Right hindlimb (tissue), 1 donor: Measurements from ENCODE around the gene CDKN2D.
"Not testable (repeated sequence)": the region's sequence is repeated elsewhere in the genome, so short reads cannot be mapped to it uniquely, and the experiment has no call there.

Experiments used
- DNase-seq: peaks from one replicate; pipeline ENCODE4 v3.0.0-alpha.2; 2018

Gene CDKN2D

DNA sequence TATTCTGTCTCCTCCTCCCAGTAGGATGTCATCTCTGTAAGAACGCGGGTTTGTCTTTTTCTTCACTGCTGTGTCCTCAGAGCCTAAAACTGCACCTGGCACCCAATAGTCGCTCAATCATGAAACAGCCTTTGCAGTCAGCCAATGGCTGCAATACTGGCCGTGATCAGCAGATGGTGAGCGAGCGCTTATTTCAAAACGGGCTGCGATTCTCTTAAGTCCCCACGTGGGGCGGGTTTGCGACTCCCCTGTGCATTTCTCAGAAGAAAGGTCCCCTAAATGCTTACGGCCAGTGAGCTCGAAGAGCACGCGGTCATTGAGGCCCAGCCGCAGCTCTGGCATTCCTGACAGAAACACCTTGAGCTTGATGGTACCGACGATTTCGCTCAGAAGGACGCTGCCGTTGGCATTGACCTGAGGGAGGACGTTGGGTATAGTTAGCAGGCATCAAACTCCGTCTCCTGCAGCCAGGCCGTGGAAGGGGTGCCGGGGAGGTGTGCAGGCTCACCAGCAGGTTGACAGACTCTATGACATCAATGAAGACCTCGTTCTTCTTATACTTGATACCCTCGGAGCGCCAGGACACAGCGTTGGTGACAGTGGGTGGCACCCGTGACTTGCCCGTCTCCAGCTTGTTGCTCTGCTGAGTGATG is 12.3 kb upstream of the CDKN2D start:
- DNase-seq = peak; percentile 88

GRCh38 chr19:10577951-10578350 is 9.2 kb upstream of the CDKN2D start:
- DNase-seq = no peak

DNA sequence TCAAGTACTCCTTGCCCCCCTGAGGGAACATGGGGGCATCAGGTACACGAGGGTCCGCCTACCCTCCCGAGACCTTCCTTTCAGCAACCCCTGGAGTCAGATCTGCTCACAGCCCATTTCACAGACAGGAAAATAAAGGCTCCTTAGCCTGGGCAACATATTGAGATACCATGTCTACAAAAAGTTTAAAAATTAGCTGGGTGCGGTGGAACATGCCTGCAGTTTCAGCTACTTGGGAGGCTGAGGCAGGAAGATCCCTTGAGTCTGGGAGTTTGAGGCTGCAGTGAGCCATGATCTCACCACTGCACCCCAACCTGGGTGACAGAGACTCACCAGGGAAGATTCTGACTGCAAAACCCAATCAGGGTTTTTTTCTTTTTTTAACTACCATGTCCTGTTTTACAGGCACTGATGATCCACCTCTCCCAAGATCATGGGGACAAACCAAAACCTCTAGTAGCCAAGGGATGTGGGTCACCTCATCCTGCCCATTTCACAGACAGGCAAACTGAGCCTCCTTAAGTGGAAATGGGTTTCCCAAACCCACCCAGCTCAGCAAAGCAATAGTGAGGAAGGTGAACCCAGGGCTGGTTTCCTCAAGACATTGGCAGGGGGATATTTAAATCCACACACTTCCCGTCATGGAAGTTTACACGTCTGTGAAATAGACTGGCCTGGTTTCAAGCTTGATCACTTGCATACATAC is 6.4 kb upstream of the CDKN2D start:
- DNase-seq = no peak

DNA sequence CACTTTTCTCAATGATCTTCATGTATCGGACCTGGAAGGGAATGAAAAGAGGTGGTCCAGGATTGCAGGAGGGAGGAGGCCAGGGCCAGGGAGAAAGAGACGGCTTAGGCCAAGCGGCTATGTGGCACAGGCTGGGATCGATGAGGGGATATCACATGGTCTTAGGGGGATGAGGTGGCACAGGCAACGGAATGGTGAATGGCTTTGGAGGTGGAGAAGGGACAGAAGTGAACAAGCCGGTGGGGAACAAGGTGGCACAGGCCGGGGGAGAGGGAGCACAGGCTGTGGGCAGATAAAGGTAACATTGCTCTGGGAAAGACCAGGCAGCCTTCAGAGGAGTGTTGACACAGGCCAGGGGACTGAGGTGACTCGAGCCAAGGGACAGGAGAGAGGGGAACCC is 5.7 kb upstream of the CDKN2D start:
- no peak for DNase-seq

- not testable (repeated sequence) for DNase-seq
Observed at GRCh38 chr19:10573793-10574192, 5.0 kb upstream of the CDKN2D start.

DNA sequence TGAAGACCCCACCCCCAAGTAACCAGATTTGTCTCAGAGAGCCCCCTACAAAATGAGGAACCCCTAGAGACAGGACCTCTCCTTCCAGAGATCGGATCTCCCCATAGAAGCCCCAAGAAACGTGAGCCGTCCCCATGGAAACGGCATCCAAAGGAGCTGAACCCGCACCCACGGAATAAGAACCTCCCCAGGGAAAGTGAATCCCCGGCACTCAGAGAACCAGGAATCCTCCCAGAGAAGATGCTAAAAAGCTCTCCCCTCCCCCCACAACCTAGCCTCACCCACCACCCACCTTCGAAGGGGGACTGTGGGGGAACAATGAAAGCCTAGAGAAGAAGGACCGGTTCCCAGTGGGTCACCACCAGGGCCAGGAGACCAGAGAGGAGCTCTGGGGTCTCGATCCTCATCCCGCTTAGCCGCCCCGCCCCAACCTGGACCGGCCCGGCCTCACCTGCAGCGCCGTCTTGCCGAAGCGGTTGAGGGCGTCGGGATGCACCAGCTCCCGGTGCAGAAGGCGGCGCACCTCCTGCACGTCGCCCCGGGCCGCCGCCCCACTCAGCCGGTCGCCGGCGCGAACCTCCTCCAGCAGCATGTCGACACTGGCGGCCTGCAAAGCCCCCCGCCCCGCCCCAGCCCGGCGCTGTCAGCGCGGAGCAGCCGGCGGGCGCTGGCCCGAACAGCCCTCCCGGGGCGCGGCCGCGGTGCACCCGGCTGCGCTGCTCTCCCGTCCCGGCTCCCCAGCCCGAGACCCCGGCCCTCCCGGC is 535 bp downstream of the CDKN2D start:
- no peak for DNase-seq

DNA sequence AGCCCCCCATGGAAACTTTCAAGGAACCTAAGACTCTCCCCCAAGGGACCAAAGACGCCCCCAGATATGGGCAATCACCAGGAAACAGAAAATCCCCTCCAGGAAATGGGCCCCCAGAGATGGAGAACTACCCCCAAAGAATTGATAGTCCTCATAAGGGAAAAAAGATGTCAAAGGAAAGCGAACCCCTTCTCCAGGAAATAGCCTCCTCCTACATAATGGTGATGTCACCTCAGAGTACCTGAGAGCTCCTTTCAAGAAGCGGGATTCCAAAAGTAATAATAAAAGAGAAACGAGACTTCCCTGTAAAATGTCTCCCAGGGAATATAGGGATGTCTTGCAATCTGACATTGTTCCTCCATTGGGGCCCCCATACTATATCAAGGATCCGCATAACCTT is 1.1 kb downstream of the CDKN2D start:
- DNase-seq = no peak

DNA sequence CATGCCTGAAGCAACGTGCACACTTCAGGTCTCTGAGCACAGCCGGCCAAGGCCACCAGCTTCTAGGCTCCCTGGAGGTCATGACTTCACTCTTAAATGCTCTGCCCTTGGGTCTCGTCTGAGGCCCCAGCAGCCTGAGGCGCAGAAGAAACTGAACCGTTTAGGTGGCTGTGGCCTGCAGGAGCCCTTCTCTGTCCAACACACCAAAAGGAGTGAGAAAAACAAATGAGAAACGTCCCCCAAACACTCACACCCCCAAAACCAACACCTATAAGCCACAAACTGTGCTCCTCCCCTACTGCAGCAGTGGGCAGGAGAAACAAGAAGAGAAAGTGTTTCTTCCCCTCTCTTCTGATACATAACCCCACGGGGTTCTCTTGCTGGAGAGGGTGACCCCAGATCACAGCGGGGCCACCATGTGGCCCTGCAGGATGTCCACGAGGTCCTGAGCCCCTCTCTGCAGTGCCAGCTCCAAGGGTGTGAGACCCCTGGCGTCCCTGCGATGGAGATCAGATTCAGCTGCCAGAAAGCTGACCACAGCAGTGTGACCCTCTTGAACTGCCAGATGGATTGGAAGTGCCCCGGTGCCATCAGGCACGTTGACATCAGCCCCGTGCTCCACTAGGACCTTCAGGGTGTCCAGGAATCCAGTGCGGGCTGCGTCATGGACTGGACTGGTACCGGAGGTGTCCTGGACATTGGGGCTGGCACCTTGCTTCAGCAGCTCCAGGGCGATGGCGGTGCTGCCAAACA is 1.9 kb downstream of the CDKN2D start:
- no peak for DNase-seq

DNA sequence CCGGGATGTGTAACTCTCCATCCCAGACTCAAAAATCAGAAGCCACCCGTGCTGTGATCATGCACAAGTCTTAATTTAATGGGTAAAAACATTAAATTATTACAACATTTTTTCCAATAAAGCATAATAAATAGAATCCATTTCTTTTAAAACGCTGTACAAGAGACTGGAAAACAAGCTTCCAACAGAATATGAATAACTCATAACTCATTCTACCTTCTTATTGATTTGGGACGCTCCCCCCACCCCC is 2.4 kb downstream of the CDKN2D start:
- no peak for DNase-seq

GRCh38 chr19:10565567-10566407 is 3.0 kb downstream of the CDKN2D start, which contains the start of gene KRI1:
Gene KRI1, minus strand, starts transcription at chr19:10566010. Its CDS starts 11 bp downstream, at chr19:10565999.
- DNase-seq = peak; percentile 99

DNA sequence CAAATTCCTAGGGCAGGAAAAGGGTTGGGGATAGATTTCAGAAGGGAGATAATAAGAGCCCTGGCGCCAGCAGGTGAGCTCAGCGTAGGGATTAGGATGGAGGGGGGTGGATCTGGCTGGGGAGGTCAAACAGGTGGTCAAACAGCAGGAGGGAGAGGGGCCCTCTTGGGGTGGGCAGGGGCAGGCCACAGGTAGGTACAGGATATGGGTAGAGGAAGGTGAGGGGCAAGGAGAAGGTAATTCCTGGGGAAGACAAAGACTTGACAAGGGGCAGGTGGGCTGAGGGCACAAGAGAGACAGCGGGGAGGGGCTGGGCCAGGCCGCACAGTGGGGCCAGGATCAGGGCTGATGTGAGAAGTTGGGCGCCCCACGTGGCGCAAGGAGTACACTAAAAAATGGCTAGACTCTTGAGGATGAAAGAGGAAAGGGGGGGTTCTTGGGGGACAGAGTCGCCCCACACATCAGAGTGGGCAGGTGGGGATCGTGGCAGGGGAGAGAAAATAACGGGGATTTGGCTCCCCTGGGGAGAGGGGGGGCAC is 3.7 kb downstream of the CDKN2D start:
- no peak for DNase-seq

DNA sequence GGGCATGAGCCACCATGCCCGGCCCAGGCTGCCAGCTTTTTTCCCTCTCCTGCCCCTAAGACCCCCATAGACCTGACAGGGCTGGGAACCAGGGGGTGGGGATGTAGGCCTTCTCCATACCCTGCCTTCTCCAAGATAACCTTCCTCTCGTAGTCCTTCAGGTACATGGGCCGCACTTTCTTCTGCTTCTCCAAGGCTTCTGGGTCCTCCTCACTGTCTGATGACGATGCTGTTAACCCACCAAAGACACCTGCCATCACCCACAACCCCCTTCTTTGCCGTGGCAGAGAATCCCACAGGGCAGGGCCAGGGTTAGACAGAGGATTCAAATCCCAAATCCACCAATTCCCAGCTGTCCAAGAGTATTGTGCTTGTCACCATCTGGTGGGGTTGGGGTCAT is 6.2 kb downstream of the CDKN2D start:
- no peak for DNase-seq

- no peak for DNase-seq
Observed at GRCh38 chr19:10560154-10560553, 8.6 kb downstream of the CDKN2D start.

GRCh38 chr19:10557603-10558197 is 11.1 kb downstream of the CDKN2D start:
- no peak for DNase-seq

DNA sequence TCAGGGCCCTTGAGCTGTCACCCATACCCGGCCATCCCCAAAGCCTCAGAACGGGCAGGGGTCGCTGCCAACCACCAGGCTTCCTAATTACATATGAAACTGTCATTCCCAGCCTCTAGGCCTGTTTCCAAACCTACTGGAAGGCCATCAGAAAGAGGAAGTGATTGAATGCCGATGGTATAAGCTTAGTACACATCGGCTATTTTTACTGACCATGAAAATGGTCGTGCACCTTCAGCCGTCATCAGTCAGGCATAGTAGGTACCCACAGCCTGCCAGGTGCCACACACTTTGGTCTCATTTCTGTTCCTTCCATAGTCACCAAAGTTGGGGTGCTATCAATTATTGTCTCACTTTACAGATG is 13.2 kb downstream of the CDKN2D start:
- no peak for DNase-seq

- DNase-seq = no peak
Observed at GRCh38 chr19:10554760-10555609, 13.8 kb downstream of the CDKN2D start.

- DNase-seq = no peak
Observed at GRCh38 chr19:10553943-10554381, 14.8 kb downstream of the CDKN2D start.

- DNase-seq = no peak
Observed at GRCh38 chr19:10553087-10553667, 15.6 kb downstream of the CDKN2D start.

DNA sequence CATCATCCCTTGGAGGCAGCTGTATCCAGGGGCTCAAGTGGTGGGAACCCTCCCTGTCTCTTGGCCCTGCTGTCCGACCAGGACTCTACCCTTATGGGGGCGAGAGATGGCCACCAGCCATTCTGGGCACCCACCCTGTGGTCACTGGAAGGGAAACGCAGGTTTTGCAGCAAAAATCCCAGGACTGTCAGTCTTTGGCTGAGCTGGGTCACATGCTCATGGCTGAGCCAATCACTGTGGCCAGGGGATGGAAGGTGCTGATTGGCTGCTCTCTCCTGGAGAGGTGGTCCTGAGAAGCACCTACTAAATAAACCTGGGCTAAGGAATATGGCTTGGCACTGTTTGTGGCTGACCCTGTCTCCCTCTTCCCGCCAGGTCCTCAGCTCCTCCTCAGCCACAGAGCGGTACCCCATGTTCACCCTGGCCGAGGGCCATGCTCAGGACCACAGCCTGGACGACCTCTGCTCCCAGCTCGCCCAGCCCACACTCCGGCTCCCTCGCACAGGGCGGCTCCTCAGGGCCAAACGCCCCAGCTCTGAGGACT is 16.2 kb downstream of the CDKN2D start:
- no peak for DNase-seq

GRCh38 chr19:10551698-10552301 is 17.0 kb downstream of the CDKN2D start:
- DNase-seq = no peak
